CD4-positive, alpha-beta T cell (primary cell): ENCODE measurements around the gene FMN1. TPM values are rescaled to one million over a fixed set of nuclear protein-coding genes. Genes with fewer than 3 reads are reported as not detected.

ENCODE experiments used
- ATAC-seq: fragments of 200-7000 bp; cut with Tn5 transposase; one replicate; pipeline ENCODE4 v1.10.0; 2022; ENCODE audit warnings: mild to moderate bottlenecking; ENCODE audit not compliant: poor library complexity
- CTCF ChIA-PET: fragments of 350-600 bp; sonication (Branson Sonifier 250); formaldehyde crosslinking; loops from one replicate; lab custom pipeline; 2021; ENCODE audit warnings: antibody characterized with exemption, inconsistent platforms; lab: Charles Lee
- POLR2A ChIA-PET: fragments of 350-600 bp; sonication (Branson Sonifier 250); formaldehyde crosslinking; loops from one replicate; lab custom pipeline; 2021; ENCODE audit warnings: antibody characterized with exemption, inconsistent platforms; lab: Charles Lee
- DNase-seq, 14 experiments: peaks; one replicate each; pipeline ENCODE4 v3.0.0-alpha.2; 2013 to 2020; ENCODE audit warnings: mixed read lengths in 2 of 14
- H3K27ac ChIP-seq, 2 donors: one replicate each; pipeline versions ENCODE4 v1.5.1 to v1.7.0; 2013; ENCODE audit warnings: low read length in 2 of 2, low read depth in 1 of 2, mild to moderate bottlenecking in 1 of 2
- H3K27me3 ChIP-seq, 2 experiments: 1 replicate in 1 of 2; 2 replicates in 1 of 2; pipeline versions ENCODE4 v1.6.1 to v1.7.0; 2013; ENCODE audit warnings: low read length in 2 of 2, control low read depth in 1 of 2, mild to moderate bottlenecking in 1 of 2, moderate library complexity in 1 of 2; ENCODE audit not compliant: insufficient read depth in 2 of 2, control insufficient read depth in 1 of 2
- H3K36me3 ChIP-seq: one replicate; pipeline ENCODE4 v1.6.1; 2013; ENCODE audit warnings: low read length, control low read depth; ENCODE audit not compliant: insufficient read depth
- H3K4me1 ChIP-seq: one replicate; pipeline ENCODE4 v1.6.1; 2013; ENCODE audit warnings: low read length, control low read depth; ENCODE audit not compliant: insufficient read depth
- H3K4me3 ChIP-seq: one replicate; pipeline ENCODE4 v1.5.1; 2013; ENCODE audit warnings: mild to moderate bottlenecking, low read length, moderate library complexity
- H3K9me3 ChIP-seq, 2 experiments: 1 replicate in 1 of 2; 2 replicates in 1 of 2; pipeline versions ENCODE4 v1.6.1 to v1.7.0; 2013; ENCODE audit warnings: low read length in 2 of 2, mild to moderate bottlenecking in 2 of 2, control low read depth in 1 of 2, moderate library complexity in 1 of 2; ENCODE audit not compliant: control insufficient read depth in 1 of 2, insufficient read depth in 1 of 2
- H3K27ac Mint-ChIP-seq: one replicate; pipeline ENCODE4 v1.8.0; 2020; ENCODE audit warnings: mixed read lengths
- H3K27me3 Mint-ChIP-seq: one replicate; pipeline ENCODE4 v1.8.0; 2021; ENCODE audit warnings: mixed read lengths
- H3K36me3 Mint-ChIP-seq: one replicate; pipeline ENCODE4 v1.8.0; 2021; ENCODE audit warnings: low read depth, mixed read lengths
- H3K4me1 Mint-ChIP-seq: one replicate; pipeline ENCODE4 v1.8.0; 2021; ENCODE audit warnings: low read depth, mixed read lengths
- H3K4me3 Mint-ChIP-seq: one replicate; pipeline ENCODE4 v1.8.0; 2020; ENCODE audit warnings: mild to moderate bottlenecking, mixed read lengths
- H3K9me3 Mint-ChIP-seq: one replicate; pipeline ENCODE4 v1.8.0; 2020; ENCODE audit warnings: mixed read lengths
- CTCF ChIP-seq: fragments of 200-600 bp; IDR thresholded peaks from one replicate; pipeline ENCODE4 v1.8.0; 2022; ENCODE audit warnings: antibody characterized with exemption, mild to moderate bottlenecking
- intact Hi-C, 2 experiments: fragments of 100-400 bp; cut with DNase I in 1 of 2; cut with micrococcal nuclease in 1 of 2; formaldehyde crosslinking; loops; one replicate each; pipeline versions ENCODE4 v1.15.1 to v1.9.0; 2023 to 2025; cut with DNase I, micrococcal nuclease
- total RNA-seq, 174 experiments: library from RNA in 2 of 174; stranded (reverse) in 2 of 174; gene quantifications; one replicate each; pipeline ENCODE4 v1.2.3 and lab custom pipeline; 2021 to 2026

FMN1 gene
- total RNA-seq, 2 experiments from 2014 or later, result 0.39 to 0.55 TPM

GRCh38 chr15:32893421-32893820 lies 301.1 kb downstream of the FMN1 start:
- TF ChIP-seq CTCF, result no peak
- Histone ChIP-seq H3K27ac (no peak overlapping the region), H3K36me3 (no peaks in the 10 kb centered on the region), H3K9me3 (peaks cover 0 to 4% of the 10 kb centered on the region in 2 experiments), H3K4me3 (no peak overlapping the region), H3K27me3 (no peaks in the 10 kb centered on the region), H3K4me1 (no peaks in the 10 kb centered on the region)
- H3K9me3 Mint-ChIP-seq, result no peaks in the 10 kb centered on the region
- H3K27me3 Mint-ChIP-seq, result peaks cover 5% of the 10 kb centered on the region
- no peak overlapping the region for H3K27ac Mint-ChIP-seq
- intact Hi-C loops, result no loop called here
- H3K4me1 Mint-ChIP-seq, result no peaks in the 10 kb centered on the region
- no peaks in the 10 kb centered on the region for H3K36me3 Mint-ChIP-seq
- DNase-seq, result no peak
- ChIA-PET POLR2A (no interaction called here), CTCF (no interaction called here)
- H3K4me3 Mint-ChIP-seq, result no peak overlapping the region
- no peak for ATAC-seq

GRCh38 chr15:32889214-32889613 lies 305.3 kb downstream of the FMN1 start:
- DNase-seq, result no peak
- Mint-ChIP-seq H3K4me1 (no peaks in the 10 kb centered on the region), H3K27me3 (no peaks in the 10 kb centered on the region), H3K36me3 (no peaks in the 10 kb centered on the region), H3K4me3 (no peak overlapping the region), H3K27ac (no peak overlapping the region), H3K9me3 (no peaks in the 10 kb centered on the region)
- TF ChIP-seq CTCF, result no peak
- no peaks in the 10 kb centered on the region for H3K36me3 ChIP-seq
- H3K9me3 ChIP-seq, result peaks cover 0 to 4% of the 10 kb centered on the region in 2 experiments
- CTCF ChIA-PET, result no interaction called here
- H3K27me3 ChIP-seq, result no peaks in the 10 kb centered on the region
- no peak for ATAC-seq
- no peaks in the 10 kb centered on the region for H3K4me1 ChIP-seq
- POLR2A ChIA-PET, result interaction anchor here (0.6 kb wide), 1 partner anchor 28 kb away, joined by 3 read pairs; no protein-coding TSS in a partner anchor
- H3K4me3 ChIP-seq, result no peak overlapping the region
- intact Hi-C loops, result no loop called here
- no peak overlapping the region for H3K27ac ChIP-seq

- Mint-ChIP-seq H3K27ac (no peak overlapping the region), H3K9me3 (no peaks in the 10 kb centered on the region), H3K4me3 (no peak overlapping the region), H3K27me3 (no peaks in the 10 kb centered on the region), H3K4me1 (no peaks in the 10 kb centered on the region), H3K36me3 (no peaks in the 10 kb centered on the region)
- no peaks in the 10 kb centered on the region for H3K27me3 ChIP-seq
- POLR2A ChIA-PET, result interaction anchor here (0.6 kb wide), 1 partner anchor 27 kb away, joined by 3 read pairs; no protein-coding TSS in a partner anchor
- intact Hi-C loops, result no loop called here
- H3K4me1 ChIP-seq, result no peaks in the 10 kb centered on the region
- no peak overlapping the region for H3K27ac ChIP-seq
- ATAC-seq, result no peak
- TF ChIP-seq CTCF, result no peak
- H3K36me3 ChIP-seq, result no peaks in the 10 kb centered on the region
- DNase-seq, result no peak
- no peak overlapping the region for H3K4me3 ChIP-seq
- CTCF ChIA-PET, result interaction anchor here (1.3 kb wide), 1 partner anchor 10 kb away, joined by 4 read pairs; no protein-coding TSS in a partner anchor
- H3K9me3 ChIP-seq, result peaks cover 0 to 4% of the 10 kb centered on the region in 2 experiments
Observed at GRCh38 chr15:32888221-32888761, 306.2 kb downstream of the FMN1 start.
